HG03280 (cell line): ENCODE results near the gene SETD1A.

ENCODE experiments used
- ATAC-seq: cut with Tn5 transposase; IDR thresholded peaks from one replicate; pipeline ENCODE4 v1.9.1; 2021; ENCODE audit warnings: mild to moderate bottlenecking, moderate library complexity; ENCODE audit not compliant: unreplicated experiment

The SETD1A gene

GRCh38 chr16:30980434-30980833, 22.9 kb downstream of the SETD1A start:
- no peak for ATAC-seq

- no peak for ATAC-seq
Measured at GRCh38 chr16:30980959-30981358, 23.4 kb downstream of the SETD1A start.

- ATAC-seq, result no peak
Measured at GRCh38 chr16:30982548-30983288, 25.2 kb downstream of the SETD1A start.

- ATAC-seq, result no peak
Measured at GRCh38 chr16:30983289-30983889, 25.8 kb downstream of the SETD1A start.

GRCh38 chr16:30983898-30984610, 26.5 kb downstream of the SETD1A start:
- no peak for ATAC-seq

- ATAC-seq, result peak; percentile 50
Measured at GRCh38 chr16:30984669-30985400, 27.3 kb downstream of the SETD1A start, which contains the start of gene HSD3B7. Gene HSD3B7 (plus strand): TSS chr16:30985207. CDS start chr16:30985659, 452 bp downstream.

- no peak for ATAC-seq
Measured at GRCh38 chr16:30985401-30986128, 28.0 kb downstream of the SETD1A start.

- ATAC-seq, result no peak
Measured at GRCh38 chr16:30986129-30986991, 28.8 kb downstream of the SETD1A start.

GRCh38 chr16:30987581-30988190, 30.1 kb downstream of the SETD1A start:
- no peak for ATAC-seq

- no peak for ATAC-seq
Measured at GRCh38 chr16:30989469-30990047, 32.0 kb downstream of the SETD1A start.

- no peak for ATAC-seq
Measured at GRCh38 chr16:30990105-30990504, 32.6 kb downstream of the SETD1A start.

GRCh38 chr16:30991052-30991451, 33.5 kb downstream of the SETD1A start:
- ATAC-seq, result no peak

GRCh38 chr16:30992276-30992780, 34.8 kb downstream of the SETD1A start:
- ATAC-seq, result no peak

- ATAC-seq, result no peak
Measured at GRCh38 chr16:30992931-30993816, 35.6 kb downstream of the SETD1A start.

GRCh38 chr16:30995927-30996323, 38.4 kb downstream of the SETD1A start:
- no peak for ATAC-seq

GRCh38 chr16:30996324-30996984, 38.9 kb downstream of the SETD1A start:
- no peak for ATAC-seq
